Activated T-cell treated with anti-CD3 and anti-CD28 coated beads, Interleukin-2, amount 50 U/mL, for 4 hours (primary cell): ENCODE data around the gene DYDC2. TPM values are rescaled to one million over a fixed set of nuclear protein-coding genes. Genes with fewer than 3 reads are reported as not detected.
"Not testable (repeated sequence)": the region's sequence is repeated elsewhere in the genome, so short reads cannot be mapped to it uniquely, and the experiment has no call there.

Experiments used
- ATAC-seq, 2 donors: fragments of 200-7000 bp; cut with Tn5 transposase; one replicate each; pipeline ENCODE4 v1.10.0; 2021
- DNase-seq: peaks from one replicate; pipeline ENCODE4 v3.0.0-alpha.2; 2020
- H3K27me3 Mint-ChIP-seq: one replicate; pipeline ENCODE4 v1.8.0; 2021; ENCODE audit warnings: low read depth, mixed read lengths
- H3K36me3 Mint-ChIP-seq: one replicate; pipeline ENCODE4 v1.8.0; 2022; ENCODE audit warnings: mixed read lengths; ENCODE audit not compliant: insufficient read depth
- H3K4me1 Mint-ChIP-seq: one replicate; pipeline ENCODE4 v1.8.0; 2021; ENCODE audit warnings: low read depth, mixed read lengths
- H3K4me3 Mint-ChIP-seq: one replicate; pipeline ENCODE4 v1.8.0; 2021; ENCODE audit warnings: mild to moderate bottlenecking, moderate library complexity, mixed read lengths
- H3K9me3 Mint-ChIP-seq: one replicate; pipeline ENCODE4 v1.8.0; 2021; ENCODE audit warnings: mixed read lengths
- total RNA-seq, 3 donors: library from RNA; stranded (reverse); gene quantifications; one replicate each; pipeline ENCODE4 v1.2.1, GENCODE V29; 2021

Gene DYDC2
- total RNA-seq, 3 donors from 2014 or later, result not detected

DNA sequence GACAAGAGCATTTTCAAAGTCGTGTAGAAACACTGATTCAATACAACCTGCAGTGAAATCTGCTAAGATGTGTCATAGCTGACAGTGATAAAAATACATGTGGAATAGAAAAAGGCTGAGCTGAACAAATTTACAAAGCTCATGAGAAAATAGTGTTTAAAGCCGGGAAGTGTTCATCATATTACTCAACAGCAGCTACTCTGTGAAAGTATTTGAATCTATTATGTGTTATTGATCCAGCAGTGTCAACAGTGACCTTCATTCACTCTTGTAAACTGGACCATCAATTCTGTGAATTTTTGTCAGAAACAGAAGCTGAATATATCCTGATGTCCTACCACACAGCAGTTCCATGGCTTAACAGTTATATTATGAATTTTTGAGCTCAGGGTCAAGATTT, 11.7 kb upstream of the DYDC2 start:
- H3K4me1 Mint-ChIP-seq, result no peaks in the 10 kb centered on the region
- DNase-seq (no peak), ATAC-seq (no peak)
- no peaks in the 10 kb centered on the region for H3K9me3 Mint-ChIP-seq
- H3K27me3 Mint-ChIP-seq, result peaks cover 3% of the 10 kb centered on the region
- no peak overlapping the region for H3K4me3 Mint-ChIP-seq
- H3K36me3 Mint-ChIP-seq, result no peaks in the 10 kb centered on the region

DNA sequence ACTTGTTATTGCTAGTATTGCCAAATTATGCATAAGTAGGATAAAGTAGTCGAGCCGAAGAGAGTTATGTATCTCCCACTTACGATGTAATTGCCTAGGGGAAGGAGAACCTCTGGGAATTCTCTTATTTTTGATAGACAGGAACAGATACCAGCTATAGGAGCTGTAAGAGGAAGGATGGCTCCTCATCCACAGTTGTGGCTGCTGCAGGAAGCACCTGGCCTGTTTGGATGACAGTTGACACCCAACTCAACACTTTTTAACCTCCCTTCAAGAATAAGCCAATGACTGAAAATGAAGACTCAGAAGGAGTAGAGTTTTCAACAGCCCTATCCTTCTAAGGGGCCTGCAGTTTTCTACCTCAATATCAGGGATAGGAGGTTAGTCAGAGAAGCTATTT, 6.3 kb upstream of the DYDC2 start:
- ATAC-seq (no peak), DNase-seq (no peak)
- Mint-ChIP-seq H3K4me1 (no peaks in the 10 kb centered on the region), H3K9me3 (no peaks in the 10 kb centered on the region), H3K36me3 (no peaks in the 10 kb centered on the region), H3K4me3 (no peak overlapping the region), H3K27me3 (peaks cover 30% of the 10 kb centered on the region)

DNA sequence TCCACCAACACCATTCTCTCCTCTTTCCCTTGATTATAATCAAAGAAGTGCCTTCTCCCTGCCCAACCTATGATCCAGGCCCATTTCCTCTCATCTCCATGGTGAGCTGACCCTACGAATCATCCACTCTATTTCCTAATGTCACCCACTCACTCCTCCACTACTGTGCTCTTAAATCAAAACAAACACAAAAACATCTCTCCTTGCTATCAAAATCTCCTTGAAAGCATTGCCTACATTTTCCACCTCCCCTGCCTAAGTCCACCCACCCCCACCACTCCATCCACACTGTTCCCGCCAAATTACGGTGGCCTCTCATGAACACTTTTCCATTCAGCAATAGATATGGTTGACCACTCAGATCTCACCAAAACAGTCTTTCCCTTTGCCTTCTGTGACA, 5.4 kb upstream of the DYDC2 start:
- no peaks in the 10 kb centered on the region for H3K36me3 Mint-ChIP-seq
- H3K4me3 Mint-ChIP-seq, result no peak overlapping the region
- DNase-seq (no peak), ATAC-seq (no peak)
- no peaks in the 10 kb centered on the region for H3K9me3 Mint-ChIP-seq
- peaks cover 39% of the 10 kb centered on the region for H3K27me3 Mint-ChIP-seq
- H3K4me1 Mint-ChIP-seq, result no peaks in the 10 kb centered on the region

DNA sequence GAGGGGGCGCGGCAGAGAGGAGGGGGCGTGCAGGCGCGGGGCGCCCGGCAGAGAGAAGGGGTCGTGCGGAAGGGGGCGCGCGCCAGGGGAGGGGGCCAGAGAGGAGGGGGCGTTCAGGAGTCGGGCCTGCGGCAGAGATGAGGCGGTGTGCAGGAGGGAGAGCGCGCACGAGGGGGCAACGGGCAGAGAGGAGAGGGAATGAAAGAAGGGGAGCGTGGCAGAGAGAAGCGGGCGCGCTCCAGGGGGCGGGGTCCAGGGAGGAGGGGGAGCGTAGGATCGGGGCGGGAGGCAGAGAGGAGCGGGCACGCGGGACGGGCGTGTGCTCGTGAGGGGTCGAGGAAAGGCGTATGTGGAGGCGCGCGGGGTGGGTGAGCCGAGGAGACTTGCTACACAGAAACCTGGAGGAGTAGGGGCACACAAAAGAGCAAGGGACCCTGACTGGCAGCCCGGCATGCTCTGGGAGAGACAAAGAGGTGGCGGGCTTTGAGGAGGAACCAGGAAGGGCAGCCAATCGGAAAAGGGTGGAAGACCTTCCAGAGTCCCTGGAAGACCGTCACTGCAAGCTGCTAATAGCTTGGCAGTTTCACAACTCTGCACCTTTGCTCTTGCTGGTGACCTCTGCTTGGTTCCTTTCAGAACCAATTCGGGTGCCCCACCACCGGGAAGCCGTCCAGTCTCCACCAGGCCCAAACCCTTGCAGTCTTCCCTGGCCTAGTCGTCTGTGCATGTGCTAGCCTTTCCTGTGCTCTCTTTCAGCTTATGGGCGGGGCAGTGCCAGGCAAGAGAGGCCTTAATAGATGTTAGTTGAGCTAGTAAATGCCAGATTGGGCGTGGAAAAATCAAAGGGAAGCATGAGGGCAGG, 639 bp downstream of the DYDC2 start:
- Mint-ChIP-seq H3K4me1 (peaks cover 2% of the 10 kb centered on the region), H3K9me3 (no peaks in the 10 kb centered on the region), H3K4me3 (peak overlapping the region; percentile 73), H3K36me3 (no peaks in the 10 kb centered on the region), H3K27me3 (peaks cover 42% of the 10 kb centered on the region)
- peak; percentile 26 to 52 for ATAC-seq
- no peak for DNase-seq

DNA sequence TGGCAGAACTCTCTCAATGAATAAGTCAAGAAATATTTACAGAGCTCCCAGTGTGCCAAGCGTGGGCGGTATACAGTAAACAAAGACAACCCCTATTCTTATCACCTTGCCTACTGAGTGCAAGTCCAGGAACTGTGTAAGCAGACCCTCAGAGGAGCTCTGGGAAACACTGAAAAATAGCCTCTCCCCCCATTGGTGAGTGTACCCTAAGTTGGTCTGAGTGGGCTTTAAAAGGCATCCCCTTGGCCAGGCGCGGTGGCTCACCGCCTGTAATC, 1.2 kb downstream of the DYDC2 start:
- ATAC-seq (no peak), DNase-seq (no peak)
- Mint-ChIP-seq H3K27me3 (peaks cover 38% of the 10 kb centered on the region), H3K36me3 (no peaks in the 10 kb centered on the region), H3K4me3 (no peak overlapping the region), H3K9me3 (no peaks in the 10 kb centered on the region), H3K4me1 (peaks cover 2% of the 10 kb centered on the region)

DNA sequence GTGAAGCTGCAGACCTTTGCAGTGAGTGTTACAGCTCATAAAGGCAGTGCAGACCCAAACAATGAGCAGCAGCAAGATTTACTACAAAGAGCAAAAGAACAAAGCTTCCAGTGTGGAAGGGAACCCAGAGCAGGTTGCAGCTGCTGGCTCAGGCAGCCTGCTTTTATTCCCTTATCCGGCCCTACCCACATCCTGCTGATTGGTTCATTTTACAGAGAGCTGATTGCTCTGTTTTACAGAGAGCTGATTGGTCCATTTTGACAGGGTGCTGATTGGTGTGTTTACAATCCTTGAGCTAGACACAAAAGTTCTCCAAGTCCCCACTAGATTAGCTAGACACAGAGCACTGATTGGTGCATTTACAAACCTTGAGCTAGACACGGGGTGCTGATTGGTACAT, 2.3 kb downstream of the DYDC2 start:
- not testable (repeated sequence) for H3K9me3 Mint-ChIP-seq, DNase-seq, H3K36me3 Mint-ChIP-seq, H3K4me3 Mint-ChIP-seq, ATAC-seq, H3K4me1 Mint-ChIP-seq
- H3K27me3 Mint-ChIP-seq, result peaks cover 34% of the 10 kb centered on the region

DNA sequence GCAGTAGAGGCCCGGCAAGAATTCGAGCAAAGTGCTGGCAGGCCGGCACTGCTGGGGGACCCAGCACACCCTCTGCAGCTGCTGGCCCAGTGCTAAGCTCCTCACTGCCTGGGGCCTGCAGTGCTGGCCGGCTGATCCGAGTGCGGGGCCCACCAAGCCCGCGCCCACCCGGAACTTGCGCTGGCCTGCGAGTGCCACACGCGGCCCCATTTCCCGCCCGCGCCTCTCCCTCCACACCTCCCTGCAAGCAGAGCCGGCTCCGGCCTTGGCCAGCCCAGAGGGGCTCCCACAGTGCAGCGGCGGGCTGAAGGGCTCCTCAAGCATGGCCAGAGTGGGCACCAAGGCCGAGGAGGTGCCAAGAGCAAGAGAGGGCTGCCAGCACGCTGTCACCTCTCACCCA, 3.1 kb downstream of the DYDC2 start:
- H3K4me3 Mint-ChIP-seq, result no peak overlapping the region
- DNase-seq, result no peak
- ATAC-seq, result no peak
- no peaks in the 10 kb centered on the region for H3K9me3 Mint-ChIP-seq
- peaks cover 2% of the 10 kb centered on the region for H3K4me1 Mint-ChIP-seq
- H3K27me3 Mint-ChIP-seq, result peaks cover 32% of the 10 kb centered on the region
- no peaks in the 10 kb centered on the region for H3K36me3 Mint-ChIP-seq

DNA sequence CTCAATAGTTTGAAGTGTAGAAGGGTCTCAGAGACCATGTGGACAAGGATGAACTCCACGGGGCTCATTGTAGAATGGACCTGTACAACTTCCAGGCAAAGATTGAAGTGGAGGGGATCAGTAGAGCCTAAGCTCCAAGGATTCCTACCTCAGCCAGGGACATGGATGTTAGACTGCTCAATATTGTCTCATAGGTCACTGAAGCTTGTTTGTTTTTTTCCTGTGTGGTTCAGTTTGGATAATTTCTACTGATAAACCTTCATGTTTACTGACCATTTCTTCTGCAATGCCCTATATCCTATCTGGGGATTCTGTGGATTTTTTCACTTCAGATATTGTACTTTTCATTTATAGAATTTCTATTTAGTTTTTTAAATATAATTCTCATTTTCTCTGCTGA, 8.9 kb downstream of the DYDC2 start:
- Mint-ChIP-seq H3K36me3 (no peaks in the 10 kb centered on the region), H3K4me3 (no peak overlapping the region), H3K4me1 (no peaks in the 10 kb centered on the region), H3K9me3 (peaks cover 16% of the 10 kb centered on the region), H3K27me3 (peaks cover 5% of the 10 kb centered on the region)
- DNase-seq, result no peak
- ATAC-seq, result no peak

DNA sequence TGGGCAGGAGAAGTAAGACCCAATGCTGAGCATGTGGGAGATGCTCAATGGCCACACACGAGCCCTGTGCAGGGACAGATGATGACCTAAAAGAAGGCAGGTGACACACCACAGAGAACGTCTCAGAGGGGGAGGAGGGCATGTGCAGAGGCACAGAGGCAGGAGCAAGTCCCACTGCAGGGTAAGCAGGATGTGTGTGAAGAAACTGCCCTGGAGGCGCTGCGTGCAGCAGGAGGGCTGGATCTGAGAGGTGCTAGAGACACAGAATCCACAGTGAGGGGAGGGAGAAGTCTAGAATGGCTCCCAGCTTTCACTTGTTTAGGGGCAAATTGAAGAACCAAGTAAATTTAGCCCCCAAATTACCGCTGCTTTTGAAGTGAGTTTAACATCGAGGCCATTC, 14.9 kb downstream of the DYDC2 start:
- peaks cover 3% of the 10 kb centered on the region for H3K27me3 Mint-ChIP-seq
- ATAC-seq, result no peak
- DNase-seq, result no peak
- peaks cover 16% of the 10 kb centered on the region for H3K9me3 Mint-ChIP-seq
- H3K4me1 Mint-ChIP-seq, result no peaks in the 10 kb centered on the region
- H3K4me3 Mint-ChIP-seq, result no peak overlapping the region
- no peaks in the 10 kb centered on the region for H3K36me3 Mint-ChIP-seq

DNA sequence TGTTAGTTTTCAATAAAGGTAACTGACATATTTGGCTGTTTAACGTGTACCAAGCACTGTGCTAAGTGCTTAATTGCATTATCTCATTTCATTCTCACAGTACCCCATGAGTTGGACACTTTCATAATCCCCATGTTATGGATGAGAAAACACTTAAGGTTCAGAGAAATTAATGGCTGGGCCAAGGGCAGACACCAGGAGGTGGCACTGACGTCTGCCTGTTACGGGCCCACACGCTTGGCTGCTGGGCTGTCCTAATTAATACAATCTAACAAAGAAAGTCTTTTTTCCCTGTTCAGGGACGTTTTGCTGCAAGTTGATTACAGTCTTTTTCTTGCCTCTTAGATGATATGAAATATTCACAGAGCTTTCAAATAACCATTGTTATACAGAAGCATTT, 16.1 kb downstream of the DYDC2 start:
- no peaks in the 10 kb centered on the region for H3K36me3 Mint-ChIP-seq
- H3K4me1 Mint-ChIP-seq, result no peaks in the 10 kb centered on the region
- H3K9me3 Mint-ChIP-seq, result peaks cover 8% of the 10 kb centered on the region
- DNase-seq (no peak), ATAC-seq (no peak)
- peaks cover 3% of the 10 kb centered on the region for H3K27me3 Mint-ChIP-seq
- H3K4me3 Mint-ChIP-seq, result no peak overlapping the region

DNA sequence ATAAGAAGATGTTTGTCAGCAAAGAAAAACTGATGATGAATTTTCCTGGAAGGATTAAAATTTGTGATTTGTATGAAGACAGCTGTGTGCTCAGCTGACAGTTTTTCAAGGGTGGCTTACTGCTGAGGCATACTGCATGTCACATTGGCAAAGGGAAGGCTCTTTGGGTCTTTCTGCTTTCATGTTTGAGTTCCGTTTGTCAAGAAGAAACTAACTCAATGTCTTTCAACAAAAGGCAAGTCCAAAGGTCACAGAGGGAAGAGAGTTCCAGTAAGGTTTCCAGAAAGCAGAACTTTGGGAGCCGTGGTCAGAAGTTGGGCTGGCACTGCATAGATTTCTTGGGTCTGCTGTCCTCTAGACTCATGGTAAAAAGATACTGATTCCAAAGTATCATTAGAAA, 16.9 kb downstream of the DYDC2 start:
- Mint-ChIP-seq H3K27me3 (peaks cover 3% of the 10 kb centered on the region), H3K4me3 (no peak overlapping the region), H3K36me3 (no peaks in the 10 kb centered on the region), H3K9me3 (peaks cover 3% of the 10 kb centered on the region), H3K4me1 (peaks cover 5% of the 10 kb centered on the region)
- ATAC-seq, result no peak
- DNase-seq, result no peak

DNA sequence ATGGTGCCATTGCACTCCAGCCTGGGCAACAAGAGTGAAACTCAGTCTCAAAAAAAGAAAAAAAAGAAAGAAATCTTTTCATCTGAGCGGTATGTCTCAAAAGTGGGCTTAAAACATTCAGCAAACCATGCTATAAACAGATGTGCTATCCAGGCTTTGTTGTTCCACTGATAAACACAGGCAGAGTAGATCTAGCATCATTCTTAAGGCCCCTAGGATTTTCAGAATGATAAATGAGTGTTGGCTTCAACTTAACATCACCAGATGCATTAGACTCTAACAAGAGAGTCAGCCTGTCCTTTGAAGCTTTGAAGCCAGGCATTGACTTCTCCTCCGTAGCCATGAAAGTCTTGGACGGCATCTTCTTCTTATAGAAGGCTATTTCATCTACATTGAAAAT, 23.1 kb downstream of the DYDC2 start:
- Mint-ChIP-seq H3K36me3 (no peaks in the 10 kb centered on the region), H3K27me3 (no peaks in the 10 kb centered on the region), H3K9me3 (no peaks in the 10 kb centered on the region), H3K4me3 (no peak overlapping the region), H3K4me1 (peaks cover 14% of the 10 kb centered on the region)
- DNase-seq (no peak), ATAC-seq (no peak)

DNA sequence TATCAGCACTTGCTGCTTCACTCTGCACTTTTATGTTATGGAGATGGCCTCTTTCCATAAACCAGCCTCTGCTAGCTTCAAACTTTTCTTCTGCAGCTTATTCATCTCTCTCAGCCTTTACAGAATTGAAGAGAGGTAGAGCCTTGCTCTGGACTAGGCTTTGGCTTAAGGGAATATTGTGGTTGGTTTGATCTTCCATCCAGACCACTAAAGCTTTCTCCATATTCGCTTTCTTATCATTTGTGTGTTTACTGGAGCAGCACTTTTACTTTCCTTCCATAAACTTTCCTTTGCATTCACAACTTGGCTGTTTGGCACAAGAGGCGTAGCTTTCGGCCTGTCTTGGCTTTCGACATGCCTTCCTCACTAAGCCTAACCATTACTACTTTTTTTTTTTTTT, 23.6 kb downstream of the DYDC2 start:
- Mint-ChIP-seq H3K4me1 (peaks cover 14% of the 10 kb centered on the region), H3K9me3 (no peaks in the 10 kb centered on the region), H3K4me3 (no peak overlapping the region), H3K27me3 (no peaks in the 10 kb centered on the region), H3K36me3 (no peaks in the 10 kb centered on the region)
- ATAC-seq (no peak), DNase-seq (no peak)

DNA sequence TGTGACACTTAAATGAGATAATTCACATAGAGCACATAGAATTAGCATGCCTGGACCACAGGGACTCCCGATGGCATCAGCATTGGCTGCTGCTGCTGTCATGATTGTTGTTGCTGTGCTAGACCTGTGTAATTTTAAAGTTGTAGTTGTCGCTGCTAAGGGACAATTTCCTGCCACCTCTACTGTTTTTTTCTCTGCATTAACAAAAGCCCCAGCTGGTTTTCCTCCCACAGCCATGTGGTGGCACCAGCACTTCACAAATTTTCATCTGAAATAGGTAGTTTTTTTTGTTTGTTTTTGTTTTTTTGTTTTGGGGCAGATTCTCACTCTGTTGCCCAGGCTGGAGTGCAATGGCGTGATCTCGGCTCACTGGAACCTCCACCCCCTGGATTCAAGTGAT, 26.4 kb downstream of the DYDC2 start:
- H3K4me3 Mint-ChIP-seq, result no peak overlapping the region
- peaks cover 14% of the 10 kb centered on the region for H3K4me1 Mint-ChIP-seq
- H3K27me3 Mint-ChIP-seq, result no peaks in the 10 kb centered on the region
- H3K9me3 Mint-ChIP-seq, result no peaks in the 10 kb centered on the region
- DNase-seq (peak; percentile 30), ATAC-seq (peak in 1 of 2 donors; percentile 58)
- H3K36me3 Mint-ChIP-seq, result no peaks in the 10 kb centered on the region

DNA sequence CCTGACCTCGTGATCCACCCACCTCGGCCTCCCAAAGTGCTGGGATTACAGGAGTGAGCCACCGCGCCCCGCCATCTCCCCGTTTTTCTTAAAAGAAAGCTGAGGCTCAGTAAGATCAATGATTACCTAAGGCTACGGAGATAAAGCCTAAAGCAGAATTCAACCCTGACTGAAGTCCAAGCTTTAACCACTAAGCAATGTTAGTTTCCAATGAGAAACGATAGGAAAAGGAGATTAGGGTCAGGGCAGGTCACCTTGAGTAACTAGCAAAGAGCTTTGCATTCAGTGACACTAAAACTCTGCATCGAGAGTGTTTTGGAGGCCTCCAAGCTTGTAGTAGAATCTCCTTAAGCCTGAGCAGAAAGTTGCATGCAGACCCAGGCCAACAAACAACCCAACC, 34.2 kb downstream of the DYDC2 start:
- Mint-ChIP-seq H3K4me3 (no peak overlapping the region), H3K4me1 (no peaks in the 10 kb centered on the region), H3K36me3 (no peaks in the 10 kb centered on the region), H3K27me3 (peaks cover 4% of the 10 kb centered on the region), H3K9me3 (no peaks in the 10 kb centered on the region)
- DNase-seq (no peak), ATAC-seq (no peak)

DNA sequence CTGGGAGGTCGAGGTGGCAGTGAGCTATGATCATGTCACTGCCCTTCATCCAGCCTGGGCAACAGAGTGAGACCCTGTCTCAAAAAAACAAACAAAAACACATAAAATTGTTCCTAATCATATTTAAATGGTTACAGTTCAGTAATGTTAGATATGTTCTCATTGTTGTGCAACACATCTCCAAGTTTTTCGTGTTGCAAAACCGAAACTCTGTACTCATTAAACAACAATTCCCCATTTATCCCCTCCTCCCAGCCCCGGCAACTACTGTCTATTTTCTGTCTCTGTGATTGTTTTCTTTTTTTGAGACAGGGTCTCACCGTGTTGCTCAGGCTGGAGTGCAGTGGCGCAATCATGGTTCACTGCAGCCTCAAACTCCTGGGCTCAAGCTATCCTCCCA, 35.7 kb downstream of the DYDC2 start:
- Mint-ChIP-seq H3K9me3 (no peaks in the 10 kb centered on the region), H3K4me3 (no peak overlapping the region), H3K36me3 (no peaks in the 10 kb centered on the region), H3K27me3 (peaks cover 4% of the 10 kb centered on the region), H3K4me1 (no peaks in the 10 kb centered on the region)
- no peak for ATAC-seq
- no peak for DNase-seq
